ENCODE measurements around the gene RERE. TPM values are rescaled to one million over a fixed set of nuclear protein-coding genes. Genes with fewer than 3 reads are reported as not detected.

Gene RERE
- total RNA-seq, 2 donors from 2014 or later: 96.0 to 105 TPM

DNA sequence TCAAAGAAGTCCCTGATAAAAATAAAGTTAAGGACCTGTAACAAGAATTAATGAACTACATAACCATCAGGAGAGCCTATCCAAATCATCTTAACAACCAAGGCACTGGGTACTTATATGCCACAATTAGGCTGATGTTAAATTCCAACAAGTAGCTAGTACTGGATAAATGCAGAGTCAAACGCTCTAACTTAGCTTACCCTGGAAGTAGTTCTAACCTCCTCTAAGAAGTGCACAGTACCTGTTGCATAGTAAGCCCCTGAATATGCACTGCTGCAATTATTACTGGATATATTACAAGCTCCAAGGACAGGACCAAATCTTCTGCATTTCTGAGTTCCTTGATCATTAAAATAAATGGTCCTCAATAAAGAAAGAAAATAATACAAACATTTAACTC, 125.8 kb downstream of the RERE start:
- H3K4me3 ChIP-seq: no peak overlapping the region
- no peak for DNase-seq
- H3K4me1 ChIP-seq: no peaks in the 10 kb centered on the region
- no peak overlapping the region for H3K9ac ChIP-seq (ENCODE audit: low read depth in 2 of 2, low read length in 2 of 2)
- intact Hi-C loops (cut with DNase I): no loop called here
- no peak overlapping the region for H3K27ac ChIP-seq
- no peaks in the 10 kb centered on the region for H3K27me3 ChIP-seq
- TF ChIP-seq, protein P1, sequence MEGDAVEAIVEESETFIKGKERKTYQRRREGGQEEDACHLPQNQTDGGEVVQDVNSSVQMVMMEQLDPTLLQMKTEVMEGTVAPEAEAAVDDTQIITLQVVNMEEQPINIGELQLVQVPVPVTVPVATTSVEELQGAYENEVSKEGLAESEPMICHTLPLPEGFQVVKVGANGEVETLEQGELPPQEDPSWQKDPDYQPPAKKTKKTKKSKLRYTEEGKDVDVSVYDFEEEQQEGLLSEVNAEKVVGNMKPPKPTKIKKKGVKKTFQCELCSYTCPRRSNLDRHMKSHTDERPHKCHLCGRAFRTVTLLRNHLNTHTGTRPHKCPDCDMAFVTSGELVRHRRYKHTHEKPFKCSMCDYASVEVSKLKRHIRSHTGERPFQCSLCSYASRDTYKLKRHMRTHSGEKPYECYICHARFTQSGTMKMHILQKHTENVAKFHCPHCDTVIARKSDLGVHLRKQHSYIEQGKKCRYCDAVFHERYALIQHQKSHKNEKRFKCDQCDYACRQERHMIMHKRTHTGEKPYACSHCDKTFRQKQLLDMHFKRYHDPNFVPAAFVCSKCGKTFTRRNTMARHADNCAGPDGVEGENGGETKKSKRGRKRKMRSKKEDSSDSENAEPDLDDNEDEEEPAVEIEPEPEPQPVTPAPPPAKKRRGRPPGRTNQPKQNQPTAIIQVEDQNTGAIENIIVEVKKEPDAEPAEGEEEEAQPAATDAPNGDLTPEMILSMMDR (IDR thresholded peaks at IDR 0.05): no peak
- no peaks in the 10 kb centered on the region for H3K36me3 ChIP-seq
- H3K9me3 ChIP-seq: no peaks in the 10 kb centered on the region

DNA sequence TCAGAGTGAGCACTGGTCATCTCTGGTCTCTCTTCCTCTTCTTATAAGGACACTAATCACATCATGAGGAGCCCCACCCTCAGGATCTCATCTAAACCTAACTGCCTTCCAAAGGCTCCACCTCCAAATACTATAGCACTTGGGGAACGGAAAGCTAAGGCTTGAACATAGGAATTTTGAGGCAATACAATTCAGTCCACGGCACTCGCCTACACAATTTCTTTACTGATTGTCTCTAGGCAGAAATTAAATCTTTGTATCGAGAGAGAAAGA, 127.3 kb downstream of the RERE start:
- Histone ChIP-seq H3K36me3 (no peaks in the 10 kb centered on the region), H3K27me3 (no peaks in the 10 kb centered on the region), H3K27ac (no peak overlapping the region), H3K9me3 (no peaks in the 10 kb centered on the region), H3K4me3 (no peak overlapping the region), H3K9ac (ENCODE audit: low read depth in 2 of 2, low read length in 2 of 2) (no peak overlapping the region), H3K4me1 (no peaks in the 10 kb centered on the region)
- intact Hi-C loops (cut with DNase I): no loop called here
- no peak for DNase-seq
- TF ChIP-seq, protein P1 (IDR thresholded peaks at IDR 0.05): no peak

DNA sequence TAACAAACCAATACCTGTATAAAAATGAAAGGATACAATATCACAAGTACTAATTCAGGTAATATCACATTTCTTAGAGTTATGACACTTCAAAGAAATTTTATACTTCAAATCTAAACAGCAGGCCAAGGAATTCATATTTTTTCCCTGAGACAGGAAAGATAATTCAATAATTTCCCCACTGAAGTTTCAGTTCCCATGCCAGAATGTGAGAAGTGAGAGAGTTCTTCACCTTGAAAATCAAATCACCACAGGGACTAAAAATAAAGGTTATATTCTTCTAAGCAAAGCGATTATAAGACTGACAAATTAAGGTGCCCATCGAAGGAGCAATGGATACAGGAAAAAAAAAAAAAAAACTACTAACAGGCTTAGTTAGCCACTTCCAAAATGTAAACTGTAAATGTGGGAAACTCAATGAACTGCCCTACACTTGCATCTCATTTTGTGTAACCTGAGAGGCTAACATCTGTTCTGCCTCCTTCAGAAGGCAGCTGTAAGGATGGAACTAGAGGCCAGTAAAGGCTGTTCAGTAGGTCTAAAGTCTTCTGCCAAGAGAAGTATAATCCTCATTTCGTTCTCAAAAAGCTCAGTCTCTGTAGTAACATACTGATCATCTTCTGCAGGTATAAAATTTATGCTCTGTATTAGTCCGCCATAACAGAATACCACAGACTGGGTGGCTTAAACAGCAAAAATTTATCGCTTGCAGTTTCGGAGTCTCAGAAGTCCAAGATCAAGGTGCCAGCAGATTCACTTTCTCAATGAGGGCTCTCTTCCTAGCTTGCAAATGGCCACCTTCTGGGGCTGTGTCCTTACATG, 127.8 kb downstream of the RERE start:
- H3K9ac ChIP-seq (ENCODE audit: low read depth in 2 of 2, low read length in 2 of 2): no peak overlapping the region
- no peak overlapping the region for H3K4me3 ChIP-seq
- no peaks in the 10 kb centered on the region for H3K36me3 ChIP-seq
- no peaks in the 10 kb centered on the region for H3K4me1 ChIP-seq
- no peaks in the 10 kb centered on the region for H3K27me3 ChIP-seq
- no peak for DNase-seq
- TF ChIP-seq, protein P1 (IDR thresholded peaks at IDR 0.05): no peak
- H3K9me3 ChIP-seq: no peaks in the 10 kb centered on the region
- no peak overlapping the region for H3K27ac ChIP-seq
- intact Hi-C loops (cut with DNase I): no loop called here

DNA sequence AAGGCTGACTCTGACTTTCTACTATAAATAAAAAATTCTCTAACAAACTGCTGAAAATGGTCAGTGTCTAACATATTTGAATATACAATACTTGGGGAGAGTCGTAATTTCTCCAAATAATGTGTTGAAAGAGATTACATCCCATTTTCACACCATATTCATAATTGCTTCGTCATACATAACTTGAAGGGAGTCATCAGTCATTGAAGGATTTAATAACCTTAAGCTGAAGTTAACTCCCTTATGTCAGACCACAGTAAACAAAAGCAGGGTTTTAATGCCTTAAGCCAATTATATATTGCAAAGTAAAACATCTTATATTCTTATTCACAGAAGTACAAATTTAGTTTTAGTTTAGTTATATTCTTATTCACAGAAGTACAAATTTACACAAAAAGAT, 129.9 kb downstream of the RERE start:
- Histone ChIP-seq H3K36me3 (no peaks in the 10 kb centered on the region), H3K4me3 (no peak overlapping the region), H3K27me3 (no peaks in the 10 kb centered on the region), H3K4me1 (no peaks in the 10 kb centered on the region), H3K27ac (peak overlapping the region; percentile 17), H3K9me3 (no peaks in the 10 kb centered on the region), H3K9ac (ENCODE audit: low read depth in 2 of 2, low read length in 2 of 2) (no peak overlapping the region)
- TF ChIP-seq, protein P1 (IDR thresholded peaks at IDR 0.05): no peak
- DNase-seq: no peak
- intact Hi-C loops (cut with DNase I): no loop called here

DNA sequence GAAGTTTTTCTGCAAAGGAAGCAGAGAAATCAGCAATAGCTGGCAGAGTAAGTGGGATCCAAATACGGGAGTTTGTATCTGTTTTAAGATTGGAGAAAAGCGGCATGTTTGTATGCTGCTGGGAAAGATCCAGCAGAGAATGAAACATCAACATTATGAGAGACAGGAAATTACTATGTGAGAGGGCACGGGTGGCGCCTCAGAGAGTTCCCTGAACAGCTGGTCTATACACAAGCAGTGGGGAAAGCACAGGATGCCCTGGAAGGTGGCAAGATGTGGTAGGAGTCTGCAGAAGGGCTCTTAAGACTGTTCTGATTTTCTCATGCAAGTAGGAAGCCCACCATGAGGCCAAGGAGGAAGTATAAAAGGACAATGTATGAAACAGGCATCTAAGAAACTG, 130.4 kb downstream of the RERE start:
- TF ChIP-seq, protein P1 (IDR thresholded peaks at IDR 0.05): no peak
- no peaks in the 10 kb centered on the region for H3K27me3 ChIP-seq
- H3K9me3 ChIP-seq: no peaks in the 10 kb centered on the region
- H3K9ac ChIP-seq (ENCODE audit: low read depth in 2 of 2, low read length in 2 of 2): no peak overlapping the region
- H3K4me1 ChIP-seq: no peaks in the 10 kb centered on the region
- peak overlapping the region; percentile 17 for H3K27ac ChIP-seq
- H3K4me3 ChIP-seq: no peak overlapping the region
- no peaks in the 10 kb centered on the region for H3K36me3 ChIP-seq
- DNase-seq: peak; percentile 42
- intact Hi-C loops (cut with DNase I): no loop called here
